CD14-positive monocyte (primary cell): ENCODE data around the gene INS. TPM values are rescaled to one million over a fixed set of nuclear protein-coding genes. Genes with fewer than 3 reads are reported as not detected.

ENCODE experiments used
- DNase-seq, 3 donors: peaks; one replicate each; pipeline ENCODE4 v3.0.0-alpha.2; 2011 to 2022
- H2AFZ ChIP-seq: 2 replicates; pipeline ENCODE4 v1.6.0; 2012; ENCODE audit warnings: mild to moderate bottlenecking, low read depth, low read length, inconsistent platforms; ENCODE audit not compliant: insufficient read depth, poor library complexity, severe bottlenecking
- H3K27ac ChIP-seq, 2 donors: 1 replicate in 1 of 2; 2 replicates in 1 of 2; pipeline ENCODE4 v1.5.1; 2012 to 2013; ENCODE audit warnings: low read length in 2 of 2, control low read depth in 1 of 2, inconsistent platforms in 1 of 2, low read depth in 1 of 2, mild to moderate bottlenecking in 1 of 2
- H3K27me3 ChIP-seq, 2 donors: one replicate each; pipeline versions ENCODE4 v1.6.0 to v1.6.1; 2011 to 2013; ENCODE audit warnings: low read length in 2 of 2; ENCODE audit not compliant: control insufficient read depth in 2 of 2, insufficient read depth in 2 of 2
- H3K36me3 ChIP-seq, 2 donors: replicated peaks in 1 of 2; 1 replicate in 1 of 2; 2 replicates in 1 of 2; pipeline versions ENCODE4 v1.5.1 to v1.6.1; 2012 to 2013; ENCODE audit warnings: low read length in 2 of 2, control low read depth in 1 of 2, inconsistent platforms in 1 of 2, mild to moderate bottlenecking in 1 of 2; ENCODE audit not compliant: insufficient read depth in 2 of 2, control insufficient read depth in 1 of 2
- H3K4me1 ChIP-seq, 2 donors: 1 replicate in 1 of 2; 2 replicates in 1 of 2; pipeline versions ENCODE4 v1.5.1 to v1.6.1; 2012 to 2013; ENCODE audit warnings: low read length in 2 of 2, control low read depth in 1 of 2, inconsistent platforms in 1 of 2, mild to moderate bottlenecking in 1 of 2, moderate library complexity in 1 of 2; ENCODE audit not compliant: insufficient read depth in 2 of 2, control insufficient read depth in 1 of 2
- H3K4me2 ChIP-seq: replicated peaks from 2 replicates; pipeline ENCODE3; 2012; ENCODE audit warnings: low read length, moderate library complexity, mild to moderate bottlenecking; ENCODE audit not compliant: poor library complexity, severe bottlenecking; ENCODE audit errors: extremely low read depth
- H3K4me3 ChIP-seq, 3 experiments: fragments of 200-600 bp in 1 of 3; sonication (generic) in 1 of 3; replicated peaks in 1 of 3; 1 replicate in 2 of 3; 2 replicates in 1 of 3; pipeline ENCODE4 v1.5.1; 2011 to 2013; ENCODE audit warnings: low read length in 3 of 3, mild to moderate bottlenecking in 3 of 3, control low read depth in 2 of 3, low read depth in 2 of 3, inconsistent platforms in 1 of 3, moderate library complexity in 1 of 3
- H3K79me2 ChIP-seq: 2 replicates; pipeline ENCODE4 v1.6.0; 2012; ENCODE audit warnings: mild to moderate bottlenecking, control low read depth, inconsistent platforms, low read length, moderate library complexity; ENCODE audit not compliant: insufficient read depth
- H3K9ac ChIP-seq: 2 replicates; pipeline ENCODE4 v1.6.0; 2017; ENCODE audit warnings: low read length, mild to moderate bottlenecking; ENCODE audit not compliant: insufficient read depth, poor library complexity, severe bottlenecking
- H3K9me3 ChIP-seq, 2 donors: replicated peaks in 1 of 2; 1 replicate in 1 of 2; 2 replicates in 1 of 2; pipeline versions ENCODE4 v1.5.1 to v1.6.1; 2012 to 2013; ENCODE audit warnings: low read length in 2 of 2, control low read depth in 1 of 2; ENCODE audit not compliant: control insufficient read depth in 1 of 2, insufficient read depth in 1 of 2
- H4K20me1 ChIP-seq: 2 replicates; pipeline ENCODE4 v1.6.0; 2012; ENCODE audit warnings: mild to moderate bottlenecking, low read length, control low read depth, moderate library complexity; ENCODE audit not compliant: insufficient read depth
- H3K27ac Mint-ChIP-seq, 7 donors: one replicate each; pipeline ENCODE4 v1.8.0; 2020; ENCODE audit warnings: mild to moderate bottlenecking in 7 of 7, mixed read lengths in 7 of 7, moderate library complexity in 6 of 7, inconsistent platforms in 2 of 7
- H3K27me3 Mint-ChIP-seq, 3 donors: one replicate each; pipeline ENCODE4 v1.8.0; 2021 to 2022; ENCODE audit warnings: low read depth in 3 of 3, mild to moderate bottlenecking in 3 of 3, mixed read lengths in 3 of 3, moderate library complexity in 3 of 3, inconsistent platforms in 1 of 3
- H3K36me3 Mint-ChIP-seq, 2 donors: one replicate each; pipeline ENCODE4 v1.8.0; 2020; ENCODE audit warnings: mixed read lengths in 2 of 2, inconsistent platforms in 1 of 2, mild to moderate bottlenecking in 1 of 2
- H3K4me1 Mint-ChIP-seq: one replicate; pipeline ENCODE4 v1.8.0; 2020; ENCODE audit warnings: mild to moderate bottlenecking, mixed read lengths
- H3K4me3 Mint-ChIP-seq, 2 donors: one replicate each; pipeline ENCODE4 v1.8.0; 2020; ENCODE audit warnings: mild to moderate bottlenecking in 2 of 2, mixed read lengths in 2 of 2, moderate library complexity in 1 of 2
- H3K9me3 Mint-ChIP-seq, 7 donors: one replicate each; pipeline ENCODE4 v1.8.0; 2020 to 2022; ENCODE audit warnings: mixed read lengths in 7 of 7, mild to moderate bottlenecking in 6 of 7, moderate library complexity in 6 of 7, inconsistent platforms in 2 of 7
- WGBS: methylation state at CpG from one replicate; pipeline ENCODE4 v1.1.5; 2013; ENCODE audit warnings: missing lambda C conversion rate; ENCODE audit not compliant: insufficient coverage; 5-methylcytosine and 5-hydroxymethylcytosine counted together
- intact Hi-C, 2 donors: fragments of 100-400 bp; cut with micrococcal nuclease; formaldehyde crosslinking; loops; one replicate each; pipeline versions ENCODE4 v1.15.0 to v1.15.1; 2023
- polyA plus RNA-seq, 3 donors: library from polyadenylated mRNA; depleted of rRNA in 1 of 3; unstranded in 2 of 3; stranded (reverse) in 1 of 3; fragments of 300-500 nt in 2 of 3; fragments of >200 nt in 1 of 3; fragmentation: Illumina TruSeq in 2 of 3; gene quantifications; 1 replicate in 2 of 3; 2 replicates in 1 of 3; pipeline ENCODE4 v1.2.3, GENCODE V29; 2012 to 2021
- TF ChIP-seq, protein P1 (sequence below): fragments of 200-600 bp; IDR thresholded peaks from one replicate; pipeline ENCODE4 v1.8.0; 2022; ENCODE audit warnings: antibody characterized with exemption, mild to moderate bottlenecking

The INS gene
- polyA plus RNA-seq, 3 donors, result not detected

DNA sequence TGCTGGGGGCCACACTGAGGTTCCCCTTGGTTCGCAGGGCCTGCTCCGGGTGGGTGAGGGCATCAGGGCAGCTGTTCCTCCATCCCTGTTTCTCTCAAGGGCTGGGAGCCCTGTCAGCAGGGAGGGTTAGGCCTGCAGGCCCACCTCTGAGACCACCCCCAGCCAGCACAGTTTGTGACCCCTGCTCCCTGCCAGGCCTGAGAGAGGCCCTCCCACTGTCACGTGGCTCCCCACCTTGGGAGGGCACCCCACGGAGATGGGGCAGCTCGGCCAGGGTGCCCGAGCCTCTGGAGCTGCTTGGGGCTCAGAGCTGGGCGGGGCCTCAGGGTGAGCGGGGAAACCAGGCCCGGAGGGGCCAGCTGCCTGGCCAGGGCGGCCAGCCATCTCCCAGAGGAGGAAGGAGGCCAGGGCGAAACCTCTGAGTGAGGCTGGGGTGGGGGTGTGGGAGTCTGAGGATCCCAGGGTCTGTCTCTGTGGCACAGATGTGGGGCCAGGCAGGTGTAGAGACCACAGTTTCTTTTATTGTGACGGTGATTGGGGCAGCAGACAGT lies 2.5 kb upstream of the INS start:
- Histone ChIP-seq H3K9ac (no peak overlapping the region), H4K20me1 (no peaks in the 10 kb centered on the region), H3K36me3 (no peaks in the 10 kb centered on the region), H3K27ac (no peak overlapping the region), H3K4me1 (no peaks in the 10 kb centered on the region), H2AFZ (no peak overlapping the region), H3K27me3 (peaks cover 0 to 2% of the 10 kb centered on the region in 2 donors), H3K4me3 (no peak overlapping the region), H3K4me2 (no peak overlapping the region), H3K9me3 (no peaks in the 10 kb centered on the region), H3K79me2 (no peaks in the 10 kb centered on the region)
- Mint-ChIP-seq H3K36me3 (no peaks in the 10 kb centered on the region), H3K4me3 (no peak overlapping the region), H3K27me3 (peaks cover 5 to 30% (median 6%) of the 10 kb centered on the region in 3 donors), H3K9me3 (peaks cover 0 to 1% (median 0%) of the 10 kb centered on the region in 7 donors), H3K27ac (peak overlapping the region in 1 of 7 donors; percentile 24), H3K4me1 (no peaks in the 10 kb centered on the region)
- intact Hi-C loops, result no loop called here
- TF ChIP-seq, protein P1, sequence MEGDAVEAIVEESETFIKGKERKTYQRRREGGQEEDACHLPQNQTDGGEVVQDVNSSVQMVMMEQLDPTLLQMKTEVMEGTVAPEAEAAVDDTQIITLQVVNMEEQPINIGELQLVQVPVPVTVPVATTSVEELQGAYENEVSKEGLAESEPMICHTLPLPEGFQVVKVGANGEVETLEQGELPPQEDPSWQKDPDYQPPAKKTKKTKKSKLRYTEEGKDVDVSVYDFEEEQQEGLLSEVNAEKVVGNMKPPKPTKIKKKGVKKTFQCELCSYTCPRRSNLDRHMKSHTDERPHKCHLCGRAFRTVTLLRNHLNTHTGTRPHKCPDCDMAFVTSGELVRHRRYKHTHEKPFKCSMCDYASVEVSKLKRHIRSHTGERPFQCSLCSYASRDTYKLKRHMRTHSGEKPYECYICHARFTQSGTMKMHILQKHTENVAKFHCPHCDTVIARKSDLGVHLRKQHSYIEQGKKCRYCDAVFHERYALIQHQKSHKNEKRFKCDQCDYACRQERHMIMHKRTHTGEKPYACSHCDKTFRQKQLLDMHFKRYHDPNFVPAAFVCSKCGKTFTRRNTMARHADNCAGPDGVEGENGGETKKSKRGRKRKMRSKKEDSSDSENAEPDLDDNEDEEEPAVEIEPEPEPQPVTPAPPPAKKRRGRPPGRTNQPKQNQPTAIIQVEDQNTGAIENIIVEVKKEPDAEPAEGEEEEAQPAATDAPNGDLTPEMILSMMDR, result no peak
- DNase-seq, result no peak
- WGBS, result 87% methylated on average over 11 of the region's 12 CpGs

DNA sequence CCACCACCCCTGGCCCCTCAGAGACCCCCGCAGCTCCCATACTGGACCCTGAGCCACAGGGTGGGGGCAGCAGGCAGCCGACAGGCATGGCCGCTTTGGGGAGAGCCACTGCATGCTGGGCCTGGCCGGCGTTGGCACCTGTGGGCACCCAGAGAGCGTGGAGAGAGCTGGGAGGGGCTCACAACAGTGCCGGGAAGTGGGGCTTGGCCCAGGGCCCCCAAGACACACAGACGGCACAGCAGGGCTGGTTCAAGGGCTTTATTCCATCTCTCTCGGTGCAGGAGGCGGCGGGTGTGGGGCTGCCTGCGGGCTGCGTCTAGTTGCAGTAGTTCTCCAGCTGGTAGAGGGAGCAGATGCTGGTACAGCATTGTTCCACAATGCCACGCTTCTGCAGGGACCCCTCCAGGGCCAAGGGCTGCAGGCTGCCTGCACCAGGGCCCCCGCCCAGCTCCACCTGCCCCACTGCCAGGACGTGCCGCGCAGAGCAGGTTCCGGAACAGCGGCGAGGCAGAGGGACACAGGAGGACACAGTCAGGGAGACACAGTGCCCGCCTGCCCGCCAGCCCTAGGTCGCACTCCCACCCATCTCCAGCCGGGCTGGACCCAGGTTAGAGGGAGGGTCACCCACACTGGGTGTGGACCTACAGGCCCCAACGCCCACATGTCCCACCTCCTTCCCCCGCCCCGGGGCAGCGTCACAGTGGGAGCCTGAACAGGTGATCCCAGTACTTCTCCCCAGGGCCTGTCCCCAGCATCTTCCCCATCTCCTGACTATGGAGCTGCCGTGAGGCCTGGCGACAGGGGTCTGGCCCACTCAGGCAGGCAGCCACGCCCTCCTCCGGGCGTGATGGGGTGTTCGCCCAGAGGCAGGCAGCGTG lies 1.2 kb downstream of the INS start:
- 88% methylated on average over 19 of the region's 36 CpGs for WGBS
- H3K4me1 Mint-ChIP-seq, result no peaks in the 10 kb centered on the region
- Histone ChIP-seq H3K4me2 (no peak overlapping the region), H2AFZ (no peak overlapping the region), H3K27me3 (no peaks in the 10 kb centered on the region), H3K79me2 (no peaks in the 10 kb centered on the region), H3K4me3 (no peak overlapping the region), H4K20me1 (no peaks in the 10 kb centered on the region), H3K27ac (no peak overlapping the region), H3K4me1 (no peaks in the 10 kb centered on the region), H3K9me3 (no peaks in the 10 kb centered on the region), H3K36me3 (no peaks in the 10 kb centered on the region), H3K9ac (no peak overlapping the region)
- H3K27me3 Mint-ChIP-seq, result peaks cover 2 to 9% (median 7%) of the 10 kb centered on the region in 3 donors
- intact Hi-C loops, result loop anchor here in 1 of 2 donors (5.0 to 10.0 kb wide), 3 partner anchors 235 to 507 kb away; no protein-coding TSS in a partner anchor
- H3K9me3 Mint-ChIP-seq, result peaks cover 0 to 1% (median 0%) of the 10 kb centered on the region in 7 donors
- DNase-seq, result no peak
- TF ChIP-seq, protein P1, result no peak
- no peak overlapping the region for H3K4me3 Mint-ChIP-seq
- no peak overlapping the region for H3K27ac Mint-ChIP-seq
- no peaks in the 10 kb centered on the region for H3K36me3 Mint-ChIP-seq
